Activated CD4-positive, alpha-beta T cell treated with anti-CD3 and anti-CD28 coated beads for 4 hours (primary cell): ENCODE results near the gene ZBTB37.
A peak's percentile ranks its signal among the peaks of the same experiment; 100 is the strongest.
"Not testable (repeated sequence)": the region's sequence is repeated elsewhere in the genome, so short reads cannot be mapped to it uniquely, and the experiment has no call there.

Source experiments
- DNase-seq, 2 donors: peaks; one replicate each; pipeline ENCODE4 v3.0.0-alpha.2; 2020

The ZBTB37 gene

DNA sequence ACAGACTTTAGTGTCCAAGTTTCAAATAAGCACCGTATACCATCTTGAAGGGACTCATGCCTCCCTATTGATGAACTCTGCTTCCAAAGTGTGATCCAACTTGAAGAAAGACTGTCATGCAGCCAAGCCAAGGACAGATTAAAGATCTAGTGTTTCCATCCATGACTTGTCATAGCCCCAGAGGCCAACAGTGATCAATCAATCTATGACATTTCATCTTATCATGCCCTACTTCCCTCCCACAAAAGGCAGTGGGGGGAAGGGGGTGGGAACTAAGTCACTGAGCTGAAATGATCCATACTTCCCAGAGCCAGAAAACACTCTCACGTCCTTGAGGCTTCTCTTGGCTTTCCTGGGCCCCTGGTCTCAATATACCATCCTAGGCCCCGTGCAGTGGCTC is 44.9 kb downstream of the ZBTB37 start:
- no peak for DNase-seq

DNA sequence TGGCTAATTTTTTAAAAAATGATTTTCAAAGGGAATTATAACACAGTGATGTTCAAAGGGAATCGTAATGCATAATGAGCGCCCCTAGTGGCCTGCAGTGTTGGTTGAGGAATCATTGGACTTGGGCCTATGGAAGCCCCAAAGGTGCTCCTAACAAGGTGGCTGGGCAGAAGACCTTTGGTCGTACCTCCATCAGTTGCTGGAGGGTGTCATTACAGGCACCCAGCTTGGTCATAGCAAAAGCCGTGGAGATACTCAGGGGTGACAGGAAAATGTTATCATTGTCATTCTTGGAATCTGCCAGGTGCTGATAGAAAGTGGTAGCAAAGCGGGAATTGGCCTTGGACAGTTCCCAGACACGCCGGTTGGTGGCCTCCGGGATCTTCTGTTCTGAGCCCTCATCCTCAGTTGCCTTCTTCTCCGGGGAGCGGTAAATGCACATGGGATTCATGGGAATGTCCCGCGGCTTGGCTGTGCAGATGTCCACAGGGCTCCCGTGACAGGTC is 46.2 kb downstream of the ZBTB37 start:
- DNase-seq = peak in 1 of 2 donors; percentile 11

DNA sequence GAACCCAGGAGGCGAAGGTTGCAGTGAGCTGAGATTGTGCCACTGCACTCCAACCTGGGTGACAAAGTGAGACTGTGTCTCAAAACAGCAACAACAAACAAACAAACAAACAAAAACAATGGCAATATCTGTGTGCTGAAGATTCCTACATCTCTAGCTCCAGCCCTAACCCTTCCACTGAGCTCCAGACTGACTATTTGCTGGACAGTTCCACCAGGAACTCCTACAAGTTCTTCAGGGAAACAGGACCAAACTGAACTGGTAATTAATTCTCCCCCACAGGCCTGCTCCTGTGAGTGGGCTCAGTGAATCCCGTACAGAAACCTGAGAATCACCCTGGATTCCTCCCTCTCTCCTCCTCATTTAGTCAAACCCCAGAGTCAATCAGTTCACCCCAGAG is 47.4 kb downstream of the ZBTB37 start:
- DNase-seq = no peak

DNA sequence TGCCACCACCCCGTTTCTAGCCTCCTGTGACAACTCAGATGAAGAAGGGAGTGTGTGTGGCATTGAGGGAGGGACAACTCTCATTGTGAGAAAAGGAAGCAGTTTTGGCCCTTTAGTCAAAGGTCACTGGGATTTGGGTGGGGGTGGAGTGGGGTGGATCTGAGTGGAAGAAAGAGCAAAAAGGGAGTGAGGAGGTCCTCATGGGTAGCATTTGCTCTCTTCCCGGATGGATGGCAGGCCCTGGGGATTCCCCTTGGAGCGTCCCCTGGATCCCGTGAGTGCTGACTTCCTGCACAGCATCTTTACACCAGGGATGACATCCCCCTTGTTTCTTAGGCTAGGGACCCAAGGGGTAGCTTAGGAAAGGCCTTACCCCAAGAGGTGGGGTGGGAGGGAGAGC is 48.5 kb downstream of the ZBTB37 start:
- no peak for DNase-seq

DNA sequence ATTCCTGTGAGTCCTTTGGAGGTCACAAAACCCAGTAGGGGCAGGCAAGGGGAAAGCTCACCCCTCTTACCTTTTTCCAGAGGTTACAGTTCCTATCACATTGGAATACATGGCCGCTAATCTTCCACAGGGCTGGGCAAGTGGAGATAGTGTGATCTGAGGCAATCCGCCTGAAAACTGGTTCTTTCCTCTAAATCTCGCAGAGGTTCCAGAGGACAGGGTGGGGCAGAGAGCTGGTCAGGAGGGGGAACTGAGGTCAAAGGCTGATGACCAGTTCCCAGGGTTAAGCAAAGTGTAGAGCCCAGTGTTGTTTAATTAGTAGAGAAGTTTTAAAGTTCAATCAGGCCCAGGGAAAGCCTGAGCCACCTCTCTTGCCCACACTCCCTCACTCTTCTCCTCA is 49.0 kb downstream of the ZBTB37 start, which contains the start of gene SERPINC1:
SERPINC1 (minus strand) TSS at position 179 of the 400 bp plus-strand sequence; CDS start at position 111, 68 bp downstream.
- DNase-seq = no peak

DNA sequence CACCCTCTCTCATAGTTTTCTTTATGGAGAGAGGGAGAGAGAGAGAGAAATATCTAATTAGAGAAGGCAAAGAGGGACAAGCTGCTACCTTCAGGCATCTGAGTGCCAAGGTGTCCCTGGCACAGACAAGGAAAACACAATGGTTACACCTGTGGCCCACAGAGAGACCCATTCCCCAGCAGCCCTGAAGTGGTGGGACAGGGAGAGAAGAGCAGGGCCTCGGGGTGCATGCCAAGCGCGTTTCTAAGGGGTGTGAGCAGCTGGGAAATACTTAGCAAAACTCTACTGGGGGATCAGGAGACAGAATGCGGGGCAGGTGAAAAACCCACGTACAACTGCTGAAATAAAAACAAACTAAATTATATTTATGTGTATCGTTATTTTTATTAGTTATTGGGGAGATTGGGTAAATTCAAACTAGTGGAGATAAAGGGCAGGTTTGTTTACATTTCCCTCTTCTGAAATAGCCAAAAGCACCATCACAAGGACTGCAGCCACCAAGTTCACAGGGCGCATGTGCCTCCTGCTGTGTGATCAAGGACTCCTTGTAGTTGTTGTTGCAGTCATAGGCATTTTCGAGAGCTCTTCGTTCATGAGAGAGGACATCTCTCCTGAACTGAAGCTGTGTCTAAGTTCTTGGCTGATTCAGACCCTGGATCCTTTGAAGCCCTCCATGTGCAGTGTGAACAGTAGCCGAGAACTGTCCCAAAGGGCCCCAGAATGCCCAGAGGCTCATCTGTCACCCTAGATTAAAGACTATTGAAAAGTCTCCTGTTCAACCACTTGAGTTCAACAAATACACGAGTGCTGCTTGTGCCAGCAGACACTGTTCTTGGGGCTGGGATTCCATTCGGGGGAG is 49.7 kb downstream of the ZBTB37 start:
- no peak for DNase-seq

DNA sequence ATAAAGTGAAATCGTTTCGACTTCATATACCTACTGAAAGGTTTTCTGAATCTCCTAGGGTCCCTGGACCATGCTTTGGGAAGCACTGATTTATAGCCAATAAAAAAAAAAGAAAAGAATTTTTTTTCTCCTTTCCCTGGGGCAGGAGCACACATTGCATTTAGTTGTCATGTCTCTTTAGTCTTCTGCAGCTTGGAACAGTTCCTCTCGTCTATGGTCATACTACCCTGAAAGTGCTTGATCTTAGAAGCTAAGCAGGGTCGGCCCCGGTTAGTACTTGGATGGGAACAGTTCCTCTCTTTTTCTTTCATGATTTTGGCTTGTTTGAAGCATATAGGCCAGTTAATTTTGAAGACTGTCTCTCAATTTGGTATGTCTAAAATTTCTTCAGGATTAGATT is 52.7 kb downstream of the ZBTB37 start:
- DNase-seq = no peak

DNA sequence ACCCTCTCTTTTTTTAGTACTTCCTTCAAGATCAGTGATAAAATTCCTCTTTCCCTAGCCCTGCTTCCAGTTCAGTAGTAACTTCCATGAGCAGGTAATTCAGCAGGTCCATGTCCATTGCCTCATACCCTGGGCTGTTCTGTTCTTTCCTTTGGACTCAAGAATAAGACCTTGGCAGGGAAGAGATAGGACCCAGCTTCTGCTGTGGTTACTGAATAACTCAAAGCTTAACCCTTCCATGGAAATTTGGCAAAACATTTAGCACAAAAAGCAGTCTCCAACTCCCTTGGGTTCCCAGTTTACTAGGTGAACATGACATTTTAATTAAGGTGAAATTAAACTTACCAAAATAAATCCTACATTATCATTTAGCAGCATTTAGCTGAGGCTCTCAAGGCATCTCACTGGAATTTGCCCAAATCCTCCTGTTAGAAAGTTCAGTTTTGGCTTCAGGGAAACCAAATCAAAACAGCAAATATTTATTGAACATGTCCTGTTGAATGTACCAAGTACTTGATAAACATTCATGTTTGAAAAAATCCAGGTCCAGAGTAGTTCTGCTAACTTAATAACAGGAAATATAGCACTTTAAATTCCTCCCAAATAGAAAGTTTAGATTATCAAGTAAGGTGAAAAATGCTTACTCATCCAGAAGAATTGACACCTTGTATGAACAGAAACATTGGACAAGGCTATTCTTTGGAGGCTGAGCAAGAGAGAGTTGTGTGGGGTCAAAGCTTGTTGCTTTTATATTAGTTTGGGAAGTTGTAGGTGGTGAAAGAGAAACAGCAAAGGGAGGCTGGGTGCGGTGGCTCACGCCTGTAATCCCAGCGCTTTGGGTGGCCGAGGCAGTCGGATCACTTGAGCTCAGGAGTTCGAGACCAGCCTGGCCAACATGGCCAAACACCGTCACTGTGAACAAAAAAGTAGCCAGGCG is 57.4 kb downstream of the ZBTB37 start:
- DNase-seq = no peak

DNA sequence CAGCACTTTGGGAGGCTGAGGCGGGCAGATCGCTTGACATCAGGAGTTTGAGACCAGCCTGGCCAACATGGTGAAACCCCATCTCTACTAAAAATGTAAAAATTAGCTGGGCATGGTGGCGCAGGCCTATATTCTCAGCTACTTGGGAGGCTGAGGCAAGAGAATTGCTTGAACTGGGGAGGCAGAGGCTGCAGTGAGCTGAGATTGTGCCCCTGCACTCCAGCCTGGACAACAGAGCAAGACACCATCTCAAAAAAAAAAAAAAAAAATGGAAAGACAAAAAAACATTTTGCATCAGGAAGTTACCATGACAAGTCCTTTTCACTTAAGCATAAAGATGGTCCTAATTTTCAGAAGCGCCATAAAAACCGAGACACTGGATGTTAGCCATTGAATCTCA is 62.4 kb downstream of the ZBTB37 start:
- not testable (repeated sequence) for DNase-seq

DNA sequence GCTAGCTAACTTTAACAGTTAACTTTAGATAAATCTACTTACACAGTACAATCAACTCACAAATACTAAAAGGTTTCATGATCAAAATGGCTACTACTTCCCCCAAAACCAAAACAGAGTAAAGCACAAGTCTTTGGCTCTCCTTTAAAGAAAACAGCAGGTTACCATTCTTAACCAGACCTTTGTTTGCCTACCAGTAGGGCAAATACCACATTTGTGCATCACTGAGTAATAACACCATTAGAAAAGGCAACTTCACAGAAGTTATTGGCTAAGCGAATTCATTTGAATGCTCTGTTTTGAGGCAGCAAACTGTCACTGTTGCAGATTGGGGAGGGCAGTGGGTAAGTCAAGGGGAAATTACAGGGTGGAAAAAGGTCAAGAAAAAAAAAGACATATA is 66.3 kb downstream of the ZBTB37 start:
- DNase-seq = no peak

DNA sequence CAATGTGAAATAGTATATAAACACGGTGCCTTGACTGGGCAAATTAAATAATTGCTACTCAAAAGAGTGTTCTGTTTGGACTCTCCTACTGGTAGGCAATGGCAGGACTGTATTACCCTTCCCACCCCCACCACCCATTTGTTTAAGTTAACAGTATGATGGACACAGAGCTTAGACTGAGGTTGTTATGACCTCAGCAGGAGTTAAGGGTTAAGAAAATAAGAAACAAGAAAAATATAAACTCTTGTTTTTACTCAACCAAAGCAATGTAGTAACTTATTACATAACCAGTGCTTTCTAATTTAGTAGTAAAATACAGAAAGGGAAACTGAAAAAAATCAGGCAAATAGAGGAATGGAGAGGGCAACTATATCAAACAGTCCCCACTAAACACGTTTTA is 68.9 kb downstream of the ZBTB37 start:
- DNase-seq = no peak

DNA sequence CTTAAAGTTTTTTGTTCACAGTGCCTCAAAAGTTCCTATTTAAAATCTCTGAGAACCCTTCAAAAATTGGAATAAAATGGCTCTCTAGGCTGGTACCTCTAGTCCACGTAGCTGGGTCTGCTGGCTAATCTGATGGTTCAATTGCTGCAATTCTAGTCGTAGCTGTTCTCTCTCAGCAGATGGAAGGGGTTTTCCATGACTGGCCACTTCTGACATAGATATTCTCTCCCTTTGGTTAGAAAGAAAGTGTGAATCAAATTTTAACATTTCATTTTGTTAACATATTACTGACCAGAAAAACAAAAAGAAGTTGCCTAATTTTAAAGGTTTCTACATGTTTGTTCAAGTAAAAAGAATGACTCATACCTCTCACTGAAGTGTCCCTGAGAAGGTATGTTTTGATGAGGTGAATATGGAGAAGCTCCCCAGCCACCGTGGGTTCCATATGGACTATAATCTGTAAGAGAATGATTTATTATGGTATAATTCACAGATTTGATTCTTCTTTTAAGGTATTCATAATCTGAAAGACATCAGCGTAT is 78.3 kb downstream of the ZBTB37 start:
- no peak for DNase-seq

DNA sequence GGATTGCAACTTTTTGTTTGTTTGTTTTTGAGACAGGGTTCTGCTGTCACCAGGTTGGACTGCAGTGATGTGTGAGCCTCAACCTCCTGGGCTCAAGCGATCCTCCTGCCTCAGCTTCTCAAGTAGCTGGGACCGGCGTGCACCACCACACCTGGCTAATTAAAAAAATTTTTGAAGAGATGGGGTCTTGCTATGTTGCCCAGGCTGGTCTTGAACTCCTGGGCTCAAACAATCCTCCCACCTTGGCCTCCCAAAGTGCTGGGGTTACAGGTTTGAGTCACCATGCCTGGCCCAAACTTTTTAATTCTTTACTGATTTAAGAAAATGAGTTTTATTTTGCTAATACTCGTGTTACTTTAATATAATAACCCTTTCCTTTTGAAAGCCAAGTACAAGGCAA is 80.4 kb downstream of the ZBTB37 start:
- DNase-seq = no peak
